CD4-positive, alpha-beta T cell treated with Interleukin-4 for 1 hour (primary cell): ENCODE data around the gene PADI1.
A peak's percentile ranks its signal among the peaks of the same experiment; 100 is the strongest.
"Not testable (repeated sequence)": the region's sequence is repeated elsewhere in the genome, so short reads cannot be mapped to it uniquely, and the experiment has no call there.

Experiments used
- DNase-seq, 2 donors: peaks; one replicate each; pipeline ENCODE4 v3.0.0-alpha.2; 2020 to 2022

PADI1 gene

GRCh38 chr1:17218939-17219338 is 14.0 kb downstream of the PADI1 start:
- no peak for DNase-seq

- DNase-seq: no peak
These were observed 15.4 kb downstream of the PADI1 start for GRCh38 chr1:17220287-17220686.

- DNase-seq: no peak
These were observed 17.6 kb downstream of the PADI1 start for GRCh38 chr1:17222557-17222956.

- DNase-seq: no peak
These were observed 19.5 kb downstream of the PADI1 start for GRCh38 chr1:17224434-17224833.

- DNase-seq: no peak
These were observed 20.2 kb downstream of the PADI1 start for GRCh38 chr1:17225140-17225539.

- DNase-seq: no peak
These were observed 22.5 kb downstream of the PADI1 start for GRCh38 chr1:17227358-17227915.

GRCh38 chr1:17228619-17229018 is 23.7 kb downstream of the PADI1 start:
- DNase-seq: no peak

GRCh38 chr1:17229379-17229778 is 24.5 kb downstream of the PADI1 start:
- no peak for DNase-seq

GRCh38 chr1:17230106-17230505 is 25.2 kb downstream of the PADI1 start:
- no peak for DNase-seq

GRCh38 chr1:17230671-17231310 is 25.9 kb downstream of the PADI1 start:
- DNase-seq: no peak

GRCh38 chr1:17232759-17233661 is 28.1 kb downstream of the PADI1 start:
- no peak for DNase-seq

GRCh38 chr1:17233675-17234320 is 28.9 kb downstream of the PADI1 start:
- peak in 1 of 2 donors; percentile 33 for DNase-seq

- DNase-seq: no peak
These were observed 29.5 kb downstream of the PADI1 start for GRCh38 chr1:17234405-17234804.

GRCh38 chr1:17235135-17235885 is 30.4 kb downstream of the PADI1 start:
- DNase-seq: no peak

- DNase-seq: peak; percentile 80 to 81
These were observed 32.0 kb downstream of the PADI1 start for GRCh38 chr1:17236779-17237560.

GRCh38 chr1:17237561-17237903 is 32.6 kb downstream of the PADI1 start:
- DNase-seq: no peak

- peak; percentile 16 to 24 for DNase-seq
These were observed 34.5 kb downstream of the PADI1 start for GRCh38 chr1:17239420-17239819.

GRCh38 chr1:17241011-17241779 is 36.3 kb downstream of the PADI1 start:
- DNase-seq: not testable (repeated sequence)

- DNase-seq: not testable (repeated sequence)
These were observed 36.8 kb downstream of the PADI1 start for GRCh38 chr1:17241780-17242074.

- DNase-seq: no peak
These were observed 38.3 kb downstream of the PADI1 start for GRCh38 chr1:17243274-17243673.
